Activated CD8-positive, alpha-beta T cell treated with anti-CD3 and anti-CD28 coated beads, Interleukin-2, amount 10 ng/mL, durations not matched to agents 7 days and 5 days (primary cell): Measurements from ENCODE around the gene OTOP2. TPM values are rescaled to one million over a fixed set of nuclear protein-coding genes. Genes with fewer than 3 reads are reported as not detected.
"Not testable (repeated sequence)": the region's sequence is repeated elsewhere in the genome, so short reads cannot be mapped to it uniquely, and the experiment has no call there.

Source experiments
- ATAC-seq: fragments of 150-1000 bp; cut with Tn5 transposase; one replicate; pipeline ENCODE4 v1.10.0; 2021; ENCODE audit warnings: moderate library complexity
- CTCF ChIA-PET: fragments of 350-600 bp; sonication (Branson Sonifier 250); formaldehyde crosslinking; loops from one replicate; lab custom pipeline; 2021; ENCODE audit warnings: antibody characterized with exemption; lab: Charles Lee
- POLR2A ChIA-PET: fragments of 350-600 bp; sonication (Branson Sonifier 250); formaldehyde crosslinking; loops from one replicate; lab custom pipeline; 2021; ENCODE audit warnings: antibody characterized with exemption; lab: Charles Lee
- DNase-seq: peaks from one replicate; pipeline ENCODE4 v3.0.0-alpha.2; 2020
- H3K27ac Mint-ChIP-seq: one replicate; pipeline ENCODE4 v1.8.0; 2021; ENCODE audit warnings: mild to moderate bottlenecking, mixed read lengths
- H3K27me3 Mint-ChIP-seq: one replicate; pipeline ENCODE4 v1.8.0; 2021; ENCODE audit warnings: low read depth, mixed read lengths
- H3K36me3 Mint-ChIP-seq: one replicate; pipeline ENCODE4 v1.8.0; 2021; ENCODE audit warnings: low read depth, mixed read lengths
- H3K4me1 Mint-ChIP-seq: one replicate; pipeline ENCODE4 v1.8.0; 2021; ENCODE audit warnings: low read depth, mixed read lengths
- H3K4me3 Mint-ChIP-seq: one replicate; pipeline ENCODE4 v1.8.0; 2021; ENCODE audit warnings: mild to moderate bottlenecking, mixed read lengths
- H3K9me3 Mint-ChIP-seq: one replicate; pipeline ENCODE4 v1.8.0; 2022; ENCODE audit warnings: mixed read lengths; ENCODE audit not compliant: insufficient read depth
- total RNA-seq, 2 experiments: library from RNA; stranded (reverse); gene quantifications; one replicate each; pipeline ENCODE4 v1.2.3, GENCODE V29; 2021

The OTOP2 gene
- total RNA-seq, 2 experiments from 2014 or later = not detected

DNA sequence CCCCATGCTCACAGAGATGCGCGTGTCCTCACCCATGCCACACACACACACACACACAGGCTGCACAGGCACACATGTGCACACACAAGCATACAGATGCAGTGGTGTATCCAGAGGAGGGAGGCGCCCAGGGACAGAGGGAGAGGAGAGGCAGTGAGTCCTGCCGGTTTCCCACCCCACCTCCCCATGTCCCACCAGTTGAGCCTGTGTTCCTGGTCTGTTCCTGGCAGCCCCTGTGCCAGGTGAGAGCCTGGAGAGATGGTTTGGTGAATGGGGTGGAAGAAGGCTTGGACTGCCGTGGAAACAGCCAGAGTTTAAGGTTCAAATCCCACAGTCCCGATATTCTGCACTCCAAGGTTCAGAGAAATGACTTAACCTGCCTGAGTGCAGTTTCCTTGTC is 20.4 kb upstream of the OTOP2 start:
- ATAC-seq = no peak
- H3K27me3 Mint-ChIP-seq = peaks cover 12% of the 10 kb centered on the region
- POLR2A ChIA-PET = no interaction called here
- H3K36me3 Mint-ChIP-seq = no peaks in the 10 kb centered on the region
- H3K4me3 Mint-ChIP-seq = no peak overlapping the region
- no peak overlapping the region for H3K27ac Mint-ChIP-seq
- H3K4me1 Mint-ChIP-seq = no peaks in the 10 kb centered on the region
- no peaks in the 10 kb centered on the region for H3K9me3 Mint-ChIP-seq
- CTCF ChIA-PET = interaction anchor here (1.0 kb wide), 1 partner anchor 58 kb away, joined by 3 read pairs; no protein-coding TSS in a partner anchor
- no peak for DNase-seq

DNA sequence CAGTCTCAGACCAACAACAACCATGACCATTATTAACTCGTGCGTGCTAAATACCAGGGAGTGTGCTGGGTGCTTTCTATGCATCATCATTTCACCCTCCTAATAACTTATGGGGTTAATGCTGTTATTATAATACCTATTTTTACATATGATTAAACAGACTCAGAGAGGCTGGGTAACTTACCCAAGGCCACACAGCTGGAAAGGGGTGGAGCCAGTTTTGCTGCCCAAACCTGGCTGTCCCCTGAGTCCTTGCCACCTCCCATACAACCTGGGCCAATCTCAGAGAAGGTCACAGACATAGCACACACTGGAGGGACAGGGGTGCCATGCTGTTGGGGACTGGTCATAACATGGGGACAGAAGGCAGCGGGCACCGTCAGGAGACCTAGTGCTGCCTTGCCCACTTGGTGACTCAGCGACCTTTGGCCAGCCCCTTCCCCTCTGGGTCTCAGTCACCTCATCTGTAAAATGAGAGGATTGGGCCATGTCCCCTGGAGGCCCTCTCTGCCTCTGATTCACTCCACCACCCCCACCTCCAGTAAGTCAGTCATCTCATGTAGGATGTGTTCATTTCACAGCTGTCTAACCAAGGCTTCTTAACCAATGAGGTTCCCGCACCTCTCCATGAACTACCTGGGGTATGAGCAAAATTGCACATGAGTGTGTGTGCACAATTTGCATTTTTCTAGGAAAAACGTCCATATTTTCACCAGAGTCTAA is 19.2 kb upstream of the OTOP2 start:
- ChIA-PET CTCF (no interaction called here), POLR2A (no interaction called here)
- DNase-seq = no peak
- Mint-ChIP-seq H3K4me3 (no peak overlapping the region), H3K36me3 (no peaks in the 10 kb centered on the region), H3K27ac (no peak overlapping the region), H3K9me3 (no peaks in the 10 kb centered on the region), H3K27me3 (peaks cover 8% of the 10 kb centered on the region), H3K4me1 (no peaks in the 10 kb centered on the region)
- ATAC-seq = no peak

DNA sequence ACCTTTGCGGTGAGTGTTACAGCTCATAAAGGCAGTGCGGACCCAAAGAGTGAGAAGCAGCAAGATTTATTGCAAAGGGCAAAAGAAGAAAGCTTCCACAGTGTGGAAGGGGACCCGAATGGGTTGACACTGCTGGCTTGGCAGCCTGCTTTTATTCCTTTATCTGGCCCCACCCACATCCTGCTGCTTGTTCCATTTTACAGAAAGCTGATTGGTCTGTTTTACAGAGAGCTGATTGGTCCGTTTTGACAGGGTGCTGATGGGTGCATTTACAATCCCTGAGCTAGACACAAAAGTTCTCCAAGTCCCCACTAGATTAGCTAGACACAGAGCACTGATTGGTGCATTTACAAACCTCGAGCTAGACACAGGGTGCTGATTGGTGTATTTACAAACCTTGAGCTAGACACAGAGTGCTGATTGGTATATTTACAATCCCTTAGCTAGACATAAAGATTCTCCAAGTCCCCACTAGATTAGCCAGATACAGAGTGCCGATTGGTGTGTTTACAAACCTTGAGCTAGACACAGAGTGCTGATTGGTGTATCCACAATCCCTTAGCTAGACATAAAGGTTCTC is 17.8 kb upstream of the OTOP2 start:
- ATAC-seq, H3K4me3 Mint-ChIP-seq, H3K9me3 Mint-ChIP-seq, H3K4me1 Mint-ChIP-seq, H3K27me3 Mint-ChIP-seq, H3K36me3 Mint-ChIP-seq: not testable (repeated sequence)
- H3K27ac Mint-ChIP-seq = peak overlapping the region; percentile 25
- peak; percentile 32 for DNase-seq
- POLR2A ChIA-PET = interaction anchor here (0.6 kb wide), 1 partner anchor 119 kb away, joined by 3 read pairs; no protein-coding TSS in a partner anchor
- CTCF ChIA-PET = interaction anchor here (1.2 to 1.6 kb wide), 2 partner anchors 17 to 55 kb away, joined by 3 to 6 read pairs; partner anchors contain the start of genes OTOP2 and USH1G

GRCh38 chr17:74907012-74907411 is 17.1 kb upstream of the OTOP2 start:
- peaks cover 7% of the 10 kb centered on the region for H3K27me3 Mint-ChIP-seq
- no peak overlapping the region for H3K4me3 Mint-ChIP-seq
- CTCF ChIA-PET = interaction anchor here (1.6 kb wide), 1 partner anchor 16 kb away, joined by 6 read pairs; the partner anchor contains the start of genes OTOP2 and USH1G
- POLR2A ChIA-PET = no interaction called here
- no peaks in the 10 kb centered on the region for H3K36me3 Mint-ChIP-seq
- no peaks in the 10 kb centered on the region for H3K4me1 Mint-ChIP-seq
- DNase-seq (no peak), ATAC-seq (no peak)
- no peaks in the 10 kb centered on the region for H3K9me3 Mint-ChIP-seq
- H3K27ac Mint-ChIP-seq = no peak overlapping the region

DNA sequence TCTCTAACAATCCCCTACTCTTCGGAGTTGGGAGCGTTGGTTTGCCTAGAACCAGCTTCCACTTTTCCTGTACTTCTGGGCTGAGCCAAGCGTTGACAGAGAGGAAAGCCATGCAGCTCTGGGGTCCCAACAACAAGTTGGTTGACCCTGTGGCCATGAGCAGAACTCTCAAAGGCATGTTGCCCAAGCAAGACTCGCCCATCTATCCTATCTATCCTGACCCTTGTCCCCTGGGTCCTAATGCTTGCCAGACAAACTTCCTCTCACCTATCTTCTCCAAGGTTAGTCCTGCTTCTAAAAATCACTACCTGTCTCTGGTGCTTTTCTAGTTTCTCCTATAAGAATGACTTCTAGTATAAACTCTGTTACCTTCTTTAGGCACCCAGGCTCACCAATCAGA is 15.0 kb upstream of the OTOP2 start:
- CTCF ChIA-PET = not testable (repeated sequence)

DNA sequence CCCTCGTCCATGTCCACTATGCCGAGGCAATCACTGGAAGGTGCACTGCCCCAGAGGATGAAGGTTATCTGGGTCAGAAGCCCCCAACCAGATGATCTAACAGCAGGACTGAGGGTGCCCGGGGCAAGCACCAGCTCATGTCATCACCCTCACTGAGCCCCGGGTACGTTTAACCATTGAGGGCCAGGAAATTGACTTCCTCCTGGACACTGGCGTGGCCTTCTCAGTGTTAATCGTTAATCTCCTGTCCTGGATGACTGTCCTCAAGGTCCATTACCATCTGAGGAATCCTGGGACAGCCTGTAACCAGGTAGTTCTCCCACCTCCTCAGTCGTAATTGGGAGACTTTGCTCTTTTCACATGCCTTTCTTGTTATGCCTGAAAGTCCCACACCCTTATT is 12.7 kb upstream of the OTOP2 start:
- CTCF ChIA-PET, H3K27ac Mint-ChIP-seq, H3K4me3 Mint-ChIP-seq, POLR2A ChIA-PET, H3K27me3 Mint-ChIP-seq, ATAC-seq, DNase-seq, H3K9me3 Mint-ChIP-seq, H3K4me1 Mint-ChIP-seq, H3K36me3 Mint-ChIP-seq: not testable (repeated sequence)

More for the DNA sequence above, 15.0 kb upstream of the OTOP2 start:
- DNase-seq, POLR2A ChIA-PET, H3K4me1 Mint-ChIP-seq, ATAC-seq, H3K4me3 Mint-ChIP-seq, H3K9me3 Mint-ChIP-seq, H3K27ac Mint-ChIP-seq, H3K36me3 Mint-ChIP-seq, H3K27me3 Mint-ChIP-seq: not testable (repeated sequence)

- ATAC-seq (no peak), DNase-seq (no peak)
- no peak overlapping the region for H3K4me3 Mint-ChIP-seq
- POLR2A ChIA-PET = no interaction called here
- no peaks in the 10 kb centered on the region for H3K4me1 Mint-ChIP-seq
- peaks cover 6% of the 10 kb centered on the region for H3K27me3 Mint-ChIP-seq
- no peaks in the 10 kb centered on the region for H3K9me3 Mint-ChIP-seq
- H3K27ac Mint-ChIP-seq = no peak overlapping the region
- CTCF ChIA-PET = no interaction called here
- no peaks in the 10 kb centered on the region for H3K36me3 Mint-ChIP-seq
Measured at GRCh38 chr17:74916136-74916850, 7.8 kb upstream of the OTOP2 start.

DNA sequence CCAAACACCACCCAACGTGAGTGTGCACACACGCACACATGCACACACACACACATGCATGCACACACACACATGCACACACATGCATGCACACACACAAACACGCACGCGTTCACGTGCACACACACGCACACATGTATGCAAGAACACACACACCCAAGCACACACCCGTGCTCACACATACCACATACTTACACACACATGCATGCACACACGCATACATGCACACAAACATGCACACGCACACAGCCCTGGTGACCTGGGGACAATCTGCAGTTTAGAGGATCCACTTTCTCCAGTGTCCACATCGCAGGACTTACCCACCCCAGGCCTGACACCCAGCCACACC is 7.2 kb upstream of the OTOP2 start:
- ChIA-PET POLR2A (no interaction called here), CTCF (no interaction called here)
- H3K27ac Mint-ChIP-seq = no peak overlapping the region
- ATAC-seq (no peak), DNase-seq (no peak)
- H3K4me3 Mint-ChIP-seq = no peak overlapping the region
- peaks cover 6% of the 10 kb centered on the region for H3K27me3 Mint-ChIP-seq
- H3K36me3 Mint-ChIP-seq = no peaks in the 10 kb centered on the region
- H3K9me3 Mint-ChIP-seq = no peaks in the 10 kb centered on the region
- H3K4me1 Mint-ChIP-seq = no peaks in the 10 kb centered on the region

- no peak for DNase-seq
- Mint-ChIP-seq H3K9me3 (no peaks in the 10 kb centered on the region), H3K4me1 (peaks cover under 1% of the 10 kb centered on the region), H3K27ac (no peak overlapping the region), H3K36me3 (no peaks in the 10 kb centered on the region), H3K27me3 (peaks cover 11% of the 10 kb centered on the region), H3K4me3 (no peak overlapping the region)
- POLR2A ChIA-PET = no interaction called here
- CTCF ChIA-PET = no interaction called here
- ATAC-seq = no peak
Measured at GRCh38 chr17:74917430-74917829, 6.6 kb upstream of the OTOP2 start.

GRCh38 chr17:74918906-74919305 is 5.2 kb upstream of the OTOP2 start:
- ATAC-seq (no peak), DNase-seq (no peak)
- H3K27ac Mint-ChIP-seq = no peak overlapping the region
- ChIA-PET POLR2A (no interaction called here), CTCF (interaction anchor here (2.5 to 3.9 kb wide), 2 partner anchors 40 to 42 kb away, joined by 11 to 18 read pairs; no protein-coding TSS in a partner anchor)
- H3K4me1 Mint-ChIP-seq = peaks cover 5% of the 10 kb centered on the region
- H3K9me3 Mint-ChIP-seq = no peaks in the 10 kb centered on the region
- peaks cover 20% of the 10 kb centered on the region for H3K27me3 Mint-ChIP-seq
- H3K4me3 Mint-ChIP-seq = no peak overlapping the region
- H3K36me3 Mint-ChIP-seq = no peaks in the 10 kb centered on the region

GRCh38 chr17:74919440-74920305 is 4.4 kb upstream of the OTOP2 start:
- ATAC-seq = no peak
- peaks cover 5% of the 10 kb centered on the region for H3K4me1 Mint-ChIP-seq
- POLR2A ChIA-PET = no interaction called here
- H3K27me3 Mint-ChIP-seq = peaks cover 23% of the 10 kb centered on the region
- H3K36me3 Mint-ChIP-seq = no peaks in the 10 kb centered on the region
- DNase-seq = peak; percentile 26
- no peak overlapping the region for H3K4me3 Mint-ChIP-seq
- no peak overlapping the region for H3K27ac Mint-ChIP-seq
- no peaks in the 10 kb centered on the region for H3K9me3 Mint-ChIP-seq
- CTCF ChIA-PET = interaction anchor here (2.5 to 3.9 kb wide), 2 partner anchors 39 to 41 kb away, joined by 11 to 18 read pairs; no protein-coding TSS in a partner anchor
